Heart left ventricle (tissue), 16 donors: ENCODE measurements around the gene NOP56. TPM values are rescaled to one million over a fixed set of nuclear protein-coding genes. Genes with fewer than 3 reads are reported as not detected.

Source experiments
- ATAC-seq, 4 donors: fragments of 200-7000 bp; cut with Tn5 transposase; one replicate each; pipeline ENCODE4 v1.9.1; 2020 to 2022; ENCODE audit warnings: moderate library complexity in 4 of 4, mild to moderate bottlenecking in 3 of 4, moderate number of reproducible peaks in 1 of 4
- DNase-seq, 5 donors: peaks; one replicate each; pipeline ENCODE4 v3.0.0-alpha.2; 2020
- H3K27ac ChIP-seq, 12 donors: fragments of 200-600 bp; sonication (generic) in 4 of 12; one replicate each; pipeline versions ENCODE4 v1.5.0 to v1.8.0; 2016 to 2022; ENCODE audit warnings: mild to moderate bottlenecking in 2 of 12
- H3K27me3 ChIP-seq, 9 donors: fragments of 200-600 bp; sonication (generic) in 2 of 9; one replicate each; pipeline versions ENCODE4 v1.5.1 to v1.8.0; 2016 to 2022; ENCODE audit warnings: mild to moderate bottlenecking in 3 of 9
- H3K36me3 ChIP-seq, 9 donors: fragments of 200-600 bp; sonication (generic) in 2 of 9; one replicate each; pipeline versions ENCODE4 v1.5.0 to v1.8.0; 2018 to 2022; ENCODE audit warnings: mild to moderate bottlenecking in 2 of 9
- H3K4me1 ChIP-seq, 12 donors: fragments of 200-600 bp; sonication (generic) in 4 of 12; one replicate each; pipeline versions ENCODE4 v1.5.0 to v1.8.0; 2016 to 2022; ENCODE audit warnings: mild to moderate bottlenecking in 3 of 12
- H3K4me3 ChIP-seq, 12 donors: fragments of 200-600 bp; sonication (generic) in 4 of 12; one replicate each; pipeline versions ENCODE4 v1.5.0 to v1.8.0; 2017 to 2022; ENCODE audit warnings: mild to moderate bottlenecking in 9 of 12, moderate library complexity in 4 of 12
- H3K9me3 ChIP-seq, 12 donors: fragments of 200-600 bp; sonication (generic) in 4 of 12; one replicate each; pipeline versions ENCODE4 v1.5.0 to v1.8.0; 2016 to 2022; ENCODE audit warnings: mild to moderate bottlenecking in 1 of 12
- CTCF ChIP-seq, 12 donors: fragments of 200-600 bp; sonication (generic) in 4 of 12; IDR thresholded peaks; one replicate each; pipeline versions ENCODE4 v1.5.0 to v1.8.0; 2018 to 2022; ENCODE audit warnings: antibody characterized with exemption in 12 of 12, mild to moderate bottlenecking in 5 of 12
- POLR2A ChIP-seq, 2 donors: fragments of 450-650 bp; IDR thresholded peaks; one replicate each; pipeline ENCODE4 v1.6.1; 2017; ENCODE audit warnings: antibody characterized with exemption in 2 of 2, mild to moderate bottlenecking in 2 of 2, moderate library complexity in 2 of 2
- WGBS, 4 donors: extraction: QIAGEN DNeasy Blood & Tissue Kit in 2 of 4; methylation state at CpG; one replicate each; pipeline versions ENCODE4 v1.1.5 to v1.1.7; 2013 to 2018; 5-methylcytosine and 5-hydroxymethylcytosine counted together
- intact Hi-C, 10 donors: fragments of 100-400 bp; cut with DNase I; formaldehyde crosslinking; loops; one replicate each; pipeline versions ENCODE4 v1.11.1 to v1.14.2; 2022
- polyA plus RNA-seq, 2 donors: library from polyadenylated mRNA; stranded (reverse); fragments of 200-250 nt; gene quantifications; one replicate each; pipeline ENCODE4 v1.2.3, GENCODE V29; 2013
- total RNA-seq, 9 donors: library from RNA; depleted of rRNA in 2 of 9; stranded (reverse); fragments of >200 nt in 2 of 9; fragmentation: NEBNext Ultra II Directional in 3 of 9; extraction: Animal tissue kit (Norgen Biotek cat#: 25700) in 3 of 9; gene quantifications; one replicate each; pipeline versions ENCODE4 v1.1.0 to v1.2.4, GENCODE V29; 2016 to 2023
- donor health status: ischemic (EF 13 %, LVEDD 7.1; RV severe dilation, severe dysfunction).
- donor health status: healthy with polysubstance abuse.
- donor health status: DM: no; HTN: yes; CAD: no.
- donor health status: DM: no; HTN: no; CAD: no.
- donor health status: ischemic (EF 25% LVEDD 6.9; RV normal size, moderate dysfunction).
- donor health status: ischemic (EF 25% LVEDD 5.7; RV mildly dilated, moderate dysfunction).
- donor health status: healthy.
- donor health status: DM: yes; HTN: yes; CAD: no.
- donor health status: ischemic (EF 35%, LVEDD 5.7; RV mildly dilated, moderate dysfunction).
- donor health status: nonischemic (EF 11% LVEDD 7.7; RV severe dilation, severe dysfunction).
- donor health status: DM: yes; HTN: yes; CAD: no.
- donor health status: PGD.
- donor health status: ischemic (EF 29% LVEDD 5.4; RV normal size, mild dysfunction).
- donor health status: nonischemic (EF 23%, LVEDD 6.1; RV moderate dilation, normal function).

NOP56 gene
- total and polyA plus RNA-seq, 11 donors = 24.6 to 78.8 (median 51.0) TPM

- H3K36me3 ChIP-seq = no peaks in the 10 kb centered on the region
- no peaks in the 10 kb centered on the region for H3K4me1 ChIP-seq
- H3K9me3 ChIP-seq = peaks cover 0 to 7% (median 0%) of the 10 kb centered on the region in 12 donors
- H3K27me3 ChIP-seq = peaks cover 0 to 10% (median 0%) of the 10 kb centered on the region in 9 donors
- 45 to 71% (median 62%) methylated on average over 2 of the region's 2 CpGs for WGBS, 4 donors
- no peak overlapping the region for H3K27ac ChIP-seq
- no peak for TF ChIP-seq POLR2A (IDR thresholded peaks at IDR 0.05)
- no peak for TF ChIP-seq CTCF (IDR thresholded peaks at IDR 0.05)
- DNase-seq = no peak
- ATAC-seq = no peak
- H3K4me3 ChIP-seq = no peak overlapping the region
- intact Hi-C loops = no loop called here
Measured at GRCh38 chr20:2619337-2619736, 33.1 kb upstream of the NOP56 start.

DNA sequence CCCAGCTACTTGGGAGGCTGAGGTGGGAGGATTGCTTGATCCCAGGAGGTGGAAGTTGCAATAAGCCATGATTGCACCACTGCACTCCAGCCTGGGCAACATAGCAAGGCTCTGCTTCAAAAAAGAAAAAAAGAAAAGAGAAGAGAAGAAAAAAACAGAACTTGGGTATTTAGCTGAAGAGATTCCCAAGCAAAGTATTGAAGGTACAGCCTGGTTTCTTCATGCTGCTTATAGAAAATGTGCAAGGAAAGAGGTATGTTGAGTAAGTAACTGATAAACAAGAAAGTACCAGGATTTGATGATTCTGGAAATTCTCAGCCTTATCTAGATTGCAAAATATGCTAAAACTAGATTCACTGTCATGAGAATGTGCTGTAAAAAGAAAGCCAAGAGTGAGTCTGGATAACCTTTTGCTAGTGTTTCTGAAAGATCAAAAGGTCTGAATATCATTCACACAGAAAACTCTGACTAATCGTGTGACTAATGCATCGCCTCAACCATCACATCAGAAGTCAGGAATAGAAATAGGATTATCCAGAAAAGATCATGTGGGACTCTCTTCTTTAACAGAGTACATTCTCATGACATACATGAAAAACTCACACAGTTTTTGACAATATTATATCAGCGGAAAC is 32.4 kb upstream of the NOP56 start:
- no peaks in the 10 kb centered on the region for H3K36me3 ChIP-seq
- intact Hi-C loops = no loop called here
- TF ChIP-seq POLR2A (IDR thresholded peaks at IDR 0.05) (no peak), CTCF (IDR thresholded peaks at IDR 0.05) (no peak)
- 86 to 90% (median 88%) methylated on average over 3 of the region's 3 CpGs for WGBS, 4 donors
- no peak overlapping the region for H3K4me3 ChIP-seq
- peaks cover 0 to 7% (median 0%) of the 10 kb centered on the region in 9 donors for H3K27me3 ChIP-seq
- H3K27ac ChIP-seq = no peak overlapping the region
- no peaks in the 10 kb centered on the region for H3K4me1 ChIP-seq
- no peak for DNase-seq
- peaks cover 0 to 5% (median 0%) of the 10 kb centered on the region in 12 donors for H3K9me3 ChIP-seq
- ATAC-seq = no peak

- Histone ChIP-seq H3K36me3 (no peaks in the 10 kb centered on the region), H3K9me3 (peaks cover 0 to 17% (median 5%) of the 10 kb centered on the region in 12 donors), H3K4me1 (no peaks in the 10 kb centered on the region), H3K27me3 (peaks cover 0 to 8% (median 0%) of the 10 kb centered on the region in 9 donors), H3K4me3 (no peak overlapping the region), H3K27ac (peak overlapping the region in 1 of 12 donors; percentile 38)
- intact Hi-C loops = no loop called here
- DNase-seq (no peak), ATAC-seq (no peak)
- 65 to 71% (median 69%) methylated on average over 4 of the region's 4 CpGs for WGBS, 4 donors
- TF ChIP-seq CTCF (IDR thresholded peaks at IDR 0.05) (no peak), POLR2A (IDR thresholded peaks at IDR 0.05) (no peak)
Measured at GRCh38 chr20:2624190-2624589, 28.2 kb upstream of the NOP56 start.

- WGBS, 4 donors = 49 to 84% (median 63%) methylated on average over 2 of the region's 2 CpGs
- Histone ChIP-seq H3K9me3 (peaks cover 0 to 18% (median 4%) of the 10 kb centered on the region in 12 donors), H3K27ac (peak overlapping the region in 1 of 12 donors; percentile 38), H3K36me3 (no peaks in the 10 kb centered on the region), H3K27me3 (peaks cover 0 to 9% (median 0%) of the 10 kb centered on the region in 9 donors), H3K4me1 (no peaks in the 10 kb centered on the region), H3K4me3 (no peak overlapping the region)
- intact Hi-C loops = no loop called here
- ATAC-seq = no peak
- no peak for TF ChIP-seq CTCF (IDR thresholded peaks at IDR 0.05)
- TF ChIP-seq POLR2A (IDR thresholded peaks at IDR 0.05) = no peak
- no peak for DNase-seq
Measured at GRCh38 chr20:2625062-2625461, 27.4 kb upstream of the NOP56 start.
